Activated CD4-positive, alpha-beta T cell treated with anti-CD3 and anti-CD28 coated beads, Interleukin-2, amount 10 ng/mL, durations not matched to agents 24 days and 14 days (primary cell): ENCODE measurements around the gene SLC13A2. TPM values are rescaled to one million over a fixed set of nuclear protein-coding genes. Genes with fewer than 3 reads are reported as not detected.

Experiments used
- DNase-seq: peaks from one replicate; pipeline ENCODE4 v3.0.0; 2022
- H3K27ac Mint-ChIP-seq: one replicate; pipeline ENCODE4 v1.8.0; 2022; ENCODE audit warnings: mild to moderate bottlenecking, mixed read lengths
- H3K27me3 Mint-ChIP-seq: one replicate; pipeline ENCODE4 v1.8.0; 2022; ENCODE audit warnings: mixed read lengths
- H3K36me3 Mint-ChIP-seq: one replicate; pipeline ENCODE4 v1.8.0; 2022; ENCODE audit warnings: low read depth, mild to moderate bottlenecking, mixed read lengths
- H3K4me1 Mint-ChIP-seq: one replicate; pipeline ENCODE4 v1.8.0; 2021; ENCODE audit warnings: mixed read lengths
- H3K4me3 Mint-ChIP-seq: one replicate; pipeline ENCODE4 v1.8.0; 2022; ENCODE audit warnings: mild to moderate bottlenecking, moderate library complexity, mixed read lengths
- H3K9me3 Mint-ChIP-seq: one replicate; pipeline ENCODE4 v1.8.0; 2021; ENCODE audit warnings: mixed read lengths
- intact Hi-C: fragments of 100-400 bp; cut with micrococcal nuclease; formaldehyde crosslinking; loops from one replicate; pipeline ENCODE4 v1.15.1; 2023
- total RNA-seq: library from RNA; stranded (reverse); gene quantifications from 2 replicates; pipeline ENCODE4 v1.2.3, GENCODE V29; 2022

SLC13A2 gene
- total RNA-seq, 1 donor from 2014 or later, result not detected

DNA sequence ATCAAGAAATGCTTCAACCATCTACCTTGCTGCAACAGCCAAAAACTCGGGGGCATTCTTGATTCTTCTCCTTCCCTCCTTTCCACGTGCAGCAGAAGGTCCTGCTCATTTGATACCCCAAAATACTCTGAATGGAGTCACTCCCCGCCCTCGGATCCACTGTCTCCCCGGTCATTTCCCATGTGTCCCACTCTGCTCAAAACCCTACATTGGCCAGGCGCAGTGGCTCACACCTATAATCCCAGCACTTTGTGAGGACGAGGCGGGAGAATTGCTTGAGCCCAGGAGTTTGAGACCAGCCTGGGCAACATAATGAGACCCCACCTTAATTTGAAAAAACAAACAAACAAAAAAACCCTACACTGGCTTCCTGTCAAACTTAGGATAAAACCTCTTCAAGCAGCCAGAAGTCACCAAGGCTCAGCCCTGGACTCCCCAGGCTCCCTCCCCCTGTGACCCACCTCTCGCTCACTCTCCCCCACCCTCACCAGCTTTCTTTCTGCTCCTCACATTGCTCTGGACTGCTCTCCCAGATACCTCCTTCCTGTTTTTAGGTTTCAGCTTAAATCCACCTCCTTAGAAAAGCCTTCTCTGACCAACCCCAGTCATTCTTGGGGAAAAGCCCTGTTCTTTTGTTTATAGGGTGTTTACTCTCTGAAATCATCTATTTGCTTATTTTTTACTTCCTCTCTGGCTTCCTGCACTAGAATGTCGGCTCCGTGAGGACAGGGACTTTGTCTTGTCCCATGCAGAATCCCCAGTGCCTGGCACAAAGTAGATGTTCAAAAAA lies 2.8 kb downstream of the SLC13A2 start:
- Mint-ChIP-seq H3K9me3 (no peaks in the 10 kb centered on the region), H3K27me3 (no peaks in the 10 kb centered on the region), H3K36me3 (no peaks in the 10 kb centered on the region), H3K27ac (no peak overlapping the region), H3K4me3 (no peak overlapping the region), H3K4me1 (peaks cover 12% of the 10 kb centered on the region)
- no peak for DNase-seq
- intact Hi-C loops, result no loop called here

DNA sequence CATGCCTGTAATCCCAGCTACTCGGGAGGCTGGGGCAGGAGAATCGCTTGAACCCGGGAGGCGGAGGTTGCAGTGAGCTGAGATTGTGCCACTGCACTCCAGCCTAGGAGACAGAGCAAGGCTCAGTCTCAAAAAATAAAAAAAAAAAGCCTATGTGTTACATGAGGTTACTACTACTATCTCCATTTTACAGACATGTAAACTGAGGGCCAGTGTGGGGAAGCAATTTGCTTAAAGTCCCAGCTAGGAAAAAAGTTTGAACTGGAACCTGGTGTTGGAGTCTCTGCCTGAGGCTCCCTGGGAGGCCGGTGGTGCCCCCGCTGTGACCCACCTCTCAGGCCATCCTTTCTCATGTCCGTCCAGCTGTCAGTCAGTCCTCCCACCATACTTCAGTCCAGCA lies 4.5 kb downstream of the SLC13A2 start:
- no peak overlapping the region for H3K4me3 Mint-ChIP-seq
- H3K4me1 Mint-ChIP-seq, result peaks cover 12% of the 10 kb centered on the region
- H3K27me3 Mint-ChIP-seq, result peaks cover 3% of the 10 kb centered on the region
- intact Hi-C loops, result no loop called here
- no peaks in the 10 kb centered on the region for H3K36me3 Mint-ChIP-seq
- H3K9me3 Mint-ChIP-seq, result no peaks in the 10 kb centered on the region
- H3K27ac Mint-ChIP-seq, result no peak overlapping the region
- no peak for DNase-seq

DNA sequence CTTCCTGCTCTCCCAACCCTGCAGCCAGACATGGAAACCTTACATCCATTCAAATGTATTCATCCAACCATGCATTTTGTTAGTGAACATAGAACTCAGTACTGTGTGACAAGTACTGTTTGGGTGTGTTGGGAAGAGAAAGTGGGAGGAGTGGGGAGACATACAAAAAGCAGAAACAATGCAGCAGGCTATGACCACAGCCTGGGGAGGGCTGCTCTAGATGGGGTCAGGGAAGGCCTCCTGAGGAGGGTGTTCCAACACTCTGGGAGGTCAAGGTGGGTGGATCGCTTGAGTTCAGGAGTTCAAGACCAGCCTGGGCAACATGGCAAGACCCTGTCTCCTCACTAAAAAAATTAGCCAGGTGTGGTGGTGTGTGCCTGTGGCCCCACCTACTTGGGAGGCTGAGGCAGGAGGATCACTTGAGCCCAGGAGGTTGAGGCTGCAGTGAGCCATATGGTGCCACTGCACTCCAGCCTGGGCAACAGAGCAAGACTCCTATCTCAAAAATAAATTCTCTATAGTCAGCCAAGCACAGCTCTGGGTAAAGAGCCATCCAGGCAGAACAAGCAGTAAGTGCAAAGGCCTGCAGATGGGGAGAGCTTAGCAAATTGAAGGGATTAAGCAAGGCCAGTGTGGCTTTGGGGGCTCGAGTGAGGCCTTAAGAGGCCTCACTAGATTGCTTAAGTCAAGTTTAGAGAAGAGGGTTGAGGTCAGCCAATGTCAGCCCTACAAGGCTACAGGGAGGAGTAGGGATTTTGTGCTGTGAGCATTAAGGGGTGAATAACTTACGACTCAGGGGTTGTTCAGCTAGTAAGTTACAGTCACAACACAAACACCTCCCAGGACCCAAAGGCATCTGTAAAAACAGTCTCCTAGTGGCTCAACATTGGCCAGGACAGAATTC lies 5.5 kb downstream of the SLC13A2 start:
- intact Hi-C loops, result no loop called here
- Mint-ChIP-seq H3K27me3 (peaks cover 3% of the 10 kb centered on the region), H3K9me3 (no peaks in the 10 kb centered on the region), H3K4me1 (peaks cover 11% of the 10 kb centered on the region), H3K4me3 (no peak overlapping the region), H3K27ac (no peak overlapping the region), H3K36me3 (no peaks in the 10 kb centered on the region)
- DNase-seq, result no peak

DNA sequence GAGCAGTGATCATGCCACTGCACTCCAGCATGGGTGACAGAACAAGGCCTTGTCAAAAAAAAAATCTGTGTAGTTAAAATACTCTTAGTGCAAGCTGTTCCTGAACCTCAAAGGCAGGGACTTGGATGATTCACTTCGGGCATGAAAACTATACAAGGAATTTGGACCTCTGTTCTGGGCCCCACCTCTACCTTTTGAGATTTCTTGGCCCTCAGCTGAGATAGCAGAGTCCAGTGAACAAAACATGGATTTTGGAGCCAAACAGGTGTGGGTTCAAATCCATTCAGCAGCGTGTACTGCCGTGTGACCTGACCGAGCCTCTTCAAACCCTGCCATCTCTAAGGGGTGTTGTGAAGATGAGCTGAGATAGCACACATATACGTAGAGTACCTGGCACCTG lies 6.8 kb downstream of the SLC13A2 start:
- Mint-ChIP-seq H3K27ac (no peak overlapping the region), H3K9me3 (no peaks in the 10 kb centered on the region)
- DNase-seq, result no peak

DNA sequence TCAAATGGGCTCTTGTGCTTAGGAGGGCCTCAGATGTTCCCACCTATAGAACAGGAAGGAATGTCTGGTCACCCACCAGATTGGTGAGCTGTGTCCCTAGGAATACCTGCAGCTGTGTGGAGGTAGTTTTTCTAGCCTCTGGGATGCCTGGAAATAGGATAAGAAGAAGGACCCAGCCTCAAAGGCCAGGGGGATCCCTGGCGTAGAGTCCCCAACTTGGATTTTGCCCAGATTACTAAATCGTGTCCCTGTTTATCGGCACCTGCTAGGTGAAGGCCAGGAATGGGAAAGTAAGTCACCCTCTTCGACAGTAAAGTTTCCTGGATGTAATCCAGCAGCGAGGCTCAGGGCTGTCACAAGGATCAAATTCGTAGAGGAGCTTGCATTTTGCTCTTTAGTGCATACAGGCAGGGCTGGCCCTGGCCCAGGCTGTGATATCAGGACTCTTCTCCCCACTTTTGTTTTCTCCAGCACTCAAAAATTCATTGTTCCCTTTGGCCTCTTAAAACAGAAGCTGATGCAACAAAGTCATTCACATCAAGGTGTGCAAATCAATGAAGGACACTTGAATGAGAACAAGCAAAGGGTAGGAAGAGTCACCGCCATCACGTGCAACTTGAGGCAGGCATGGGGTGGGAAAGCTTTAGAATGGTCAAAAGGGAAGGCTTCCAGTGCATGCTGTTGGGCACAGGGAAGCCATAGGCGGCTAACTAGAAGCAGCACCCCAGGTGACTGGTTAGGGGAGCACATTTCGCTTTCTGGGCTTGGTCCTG lies 7.5 kb downstream of the SLC13A2 start:
- no peak for DNase-seq
- H3K9me3 Mint-ChIP-seq, result no peaks in the 10 kb centered on the region
- no peak overlapping the region for H3K27ac Mint-ChIP-seq
- no peaks in the 10 kb centered on the region for H3K36me3 Mint-ChIP-seq
- intact Hi-C loops, result no loop called here
- H3K27me3 Mint-ChIP-seq, result peaks cover 3% of the 10 kb centered on the region
- no peak overlapping the region for H3K4me3 Mint-ChIP-seq
- H3K4me1 Mint-ChIP-seq, result peaks cover 13% of the 10 kb centered on the region

More for the DNA sequence above, 6.8 kb downstream of the SLC13A2 start:
- Mint-ChIP-seq H3K27me3 (peaks cover 3% of the 10 kb centered on the region), H3K4me3 (no peak overlapping the region), H3K4me1 (peaks cover 18% of the 10 kb centered on the region), H3K36me3 (no peaks in the 10 kb centered on the region)
- intact Hi-C loops, result no loop called here

DNA sequence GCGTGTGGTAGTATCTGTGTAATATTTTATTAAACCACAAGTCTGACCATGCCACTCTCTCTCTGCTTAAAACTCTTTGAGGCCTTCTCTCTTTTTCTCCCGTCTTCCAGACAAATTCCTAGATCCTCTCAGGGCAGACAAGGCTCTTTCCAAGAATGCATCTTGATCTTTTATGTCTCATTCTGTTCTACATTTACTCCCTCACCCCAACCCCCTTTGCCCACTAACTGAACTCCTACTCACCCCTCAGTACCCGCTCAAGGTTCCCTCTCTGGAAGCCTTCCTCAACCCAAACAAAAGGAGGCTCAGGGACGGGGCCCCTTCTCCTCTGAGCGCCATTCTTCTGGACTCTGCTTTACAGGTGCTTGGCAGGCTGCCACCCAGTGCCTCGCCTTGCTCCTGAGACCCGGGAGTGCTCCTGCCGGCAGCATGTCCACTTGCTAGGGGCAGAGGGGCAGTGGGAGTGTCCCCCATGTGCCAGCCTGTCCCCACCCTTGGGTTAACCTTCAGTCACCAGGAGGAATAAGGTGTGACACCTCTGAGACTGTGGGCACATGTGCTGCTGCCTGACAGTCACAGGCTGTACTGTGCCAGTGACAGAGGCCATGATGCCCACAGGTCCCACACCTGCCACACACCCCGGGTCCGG lies 9.2 kb downstream of the SLC13A2 start:
- Mint-ChIP-seq H3K4me1 (peaks cover 9% of the 10 kb centered on the region), H3K4me3 (no peak overlapping the region), H3K9me3 (no peaks in the 10 kb centered on the region), H3K27me3 (peaks cover 3% of the 10 kb centered on the region), H3K27ac (no peak overlapping the region), H3K36me3 (no peaks in the 10 kb centered on the region)
- DNase-seq, result no peak
- intact Hi-C loops, result no loop called here

DNA sequence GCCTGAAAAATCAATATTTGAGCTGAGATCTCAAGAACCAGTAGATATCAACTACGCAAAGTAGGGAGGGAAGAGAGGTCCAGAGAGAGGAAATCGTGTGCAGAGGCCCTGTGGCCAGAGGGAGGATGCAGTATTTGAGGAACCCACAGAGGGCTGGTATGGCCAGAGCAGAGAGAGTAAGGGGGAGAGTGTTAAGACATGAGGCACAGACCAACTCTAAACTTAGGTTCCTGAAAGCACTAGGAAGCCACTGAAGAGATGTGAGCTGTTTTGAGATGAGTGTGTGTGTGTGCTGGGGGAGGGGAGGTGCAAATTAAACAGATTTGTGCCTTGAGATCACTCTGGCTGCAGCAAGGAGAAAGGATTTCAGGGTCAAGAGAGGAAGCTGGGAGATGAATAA lies 10.9 kb downstream of the SLC13A2 start:
- DNase-seq, result no peak
- Mint-ChIP-seq H3K4me3 (no peak overlapping the region), H3K36me3 (no peaks in the 10 kb centered on the region), H3K27me3 (peaks cover 3% of the 10 kb centered on the region), H3K4me1 (peaks cover 9% of the 10 kb centered on the region), H3K27ac (no peak overlapping the region), H3K9me3 (no peaks in the 10 kb centered on the region)
- intact Hi-C loops, result no loop called here

DNA sequence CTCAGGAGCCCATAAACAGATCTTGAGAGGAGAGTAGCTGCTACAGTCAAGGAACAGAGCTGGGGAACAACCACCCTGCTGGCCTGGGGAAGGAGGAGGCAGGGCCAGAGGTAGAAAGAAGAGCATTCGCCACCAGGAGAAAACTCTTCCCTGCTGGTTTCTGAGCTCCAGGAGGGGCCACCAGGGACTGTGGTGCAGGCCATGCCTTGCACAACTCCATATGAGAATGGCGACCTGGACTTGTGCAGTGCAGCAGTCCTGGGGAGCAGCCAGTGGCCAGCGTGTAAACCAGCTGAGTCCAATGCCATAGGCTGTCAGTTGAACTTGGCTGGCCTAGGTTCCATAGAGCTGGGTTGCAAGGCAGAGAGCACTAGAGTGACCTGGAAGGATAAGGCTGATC lies 11.6 kb downstream of the SLC13A2 start:
- Mint-ChIP-seq H3K27ac (no peak overlapping the region), H3K4me1 (peaks cover 9% of the 10 kb centered on the region), H3K9me3 (no peaks in the 10 kb centered on the region), H3K36me3 (no peaks in the 10 kb centered on the region), H3K4me3 (no peak overlapping the region), H3K27me3 (peaks cover 3% of the 10 kb centered on the region)
- intact Hi-C loops, result no loop called here
- DNase-seq, result no peak

DNA sequence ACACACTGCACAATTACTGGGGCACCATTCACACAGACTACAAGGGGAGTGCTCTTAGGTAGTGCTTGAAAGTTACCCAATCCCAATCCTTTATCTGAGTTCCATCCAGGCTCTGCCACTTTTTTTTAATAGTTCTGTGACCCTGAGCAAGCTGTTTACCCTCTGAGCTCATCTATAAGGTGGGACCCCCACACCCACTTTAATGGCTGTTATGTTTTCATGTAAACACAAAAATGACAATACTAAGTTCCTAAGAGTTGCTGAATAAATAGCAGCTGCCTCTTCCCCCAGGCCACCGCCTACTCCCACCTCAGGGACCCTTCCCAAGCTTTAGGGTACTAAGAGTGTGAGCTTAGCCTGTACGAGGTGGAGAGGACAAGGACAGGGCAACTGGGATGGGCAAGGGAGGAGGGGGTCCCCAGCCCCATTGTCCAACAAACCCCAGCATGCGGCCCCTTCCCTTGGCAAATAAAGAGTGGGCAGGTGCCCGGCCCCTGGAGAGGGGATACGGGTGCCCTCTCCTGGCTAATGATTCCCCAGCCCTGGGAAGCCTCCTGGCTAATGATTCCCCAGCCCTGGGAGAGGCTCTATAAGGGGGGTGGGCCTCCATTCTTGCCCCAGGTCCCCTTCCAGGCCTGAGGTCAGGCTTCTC lies 14.6 kb downstream of the SLC13A2 start:
- intact Hi-C loops, result no loop called here
- H3K36me3 Mint-ChIP-seq, result no peaks in the 10 kb centered on the region
- no peak overlapping the region for H3K4me3 Mint-ChIP-seq
- DNase-seq, result no peak
- no peaks in the 10 kb centered on the region for H3K9me3 Mint-ChIP-seq
- H3K27me3 Mint-ChIP-seq, result peaks cover 7% of the 10 kb centered on the region
- peaks cover 9% of the 10 kb centered on the region for H3K4me1 Mint-ChIP-seq
- H3K27ac Mint-ChIP-seq, result no peak overlapping the region

DNA sequence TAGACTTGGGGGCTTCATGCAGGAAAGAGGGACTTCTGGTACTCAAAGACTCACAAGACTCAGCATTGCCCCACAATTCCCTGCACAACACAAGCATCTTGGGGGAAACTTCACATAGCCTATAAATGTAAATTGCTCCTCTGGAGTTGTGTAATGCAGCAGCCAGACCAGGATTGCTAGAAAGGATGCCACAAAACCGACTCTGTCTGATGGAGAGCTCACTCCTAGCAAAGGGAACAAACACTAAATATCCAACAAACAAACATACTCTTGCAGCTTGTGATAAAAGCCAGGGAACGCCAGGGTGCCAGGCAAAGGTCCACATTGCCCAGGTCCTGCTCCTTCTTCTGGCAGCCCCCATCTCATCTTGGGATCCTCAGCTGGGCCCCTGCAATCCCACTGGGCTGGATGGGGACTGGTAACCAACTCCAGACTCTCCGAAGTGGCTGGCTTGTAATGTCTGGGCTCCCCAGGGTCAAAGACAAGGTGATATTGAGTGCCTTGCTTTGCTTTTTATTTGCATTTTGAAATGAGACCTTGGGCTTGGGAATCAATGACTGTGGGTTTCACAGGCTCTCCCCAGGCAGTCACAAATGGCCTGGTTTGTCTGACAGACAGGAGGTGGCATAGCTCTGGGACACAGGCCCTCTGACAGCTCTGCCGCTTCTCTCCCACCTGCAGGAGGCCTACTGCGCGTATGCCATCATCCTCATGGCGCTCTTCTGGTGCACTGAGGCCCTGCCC lies 15.3 kb downstream of the SLC13A2 start:
- Mint-ChIP-seq H3K9me3 (no peaks in the 10 kb centered on the region), H3K36me3 (no peaks in the 10 kb centered on the region), H3K4me3 (no peak overlapping the region), H3K27ac (no peak overlapping the region), H3K4me1 (peaks cover 9% of the 10 kb centered on the region), H3K27me3 (peaks cover 8% of the 10 kb centered on the region)
- intact Hi-C loops, result no loop called here
- no peak for DNase-seq

DNA sequence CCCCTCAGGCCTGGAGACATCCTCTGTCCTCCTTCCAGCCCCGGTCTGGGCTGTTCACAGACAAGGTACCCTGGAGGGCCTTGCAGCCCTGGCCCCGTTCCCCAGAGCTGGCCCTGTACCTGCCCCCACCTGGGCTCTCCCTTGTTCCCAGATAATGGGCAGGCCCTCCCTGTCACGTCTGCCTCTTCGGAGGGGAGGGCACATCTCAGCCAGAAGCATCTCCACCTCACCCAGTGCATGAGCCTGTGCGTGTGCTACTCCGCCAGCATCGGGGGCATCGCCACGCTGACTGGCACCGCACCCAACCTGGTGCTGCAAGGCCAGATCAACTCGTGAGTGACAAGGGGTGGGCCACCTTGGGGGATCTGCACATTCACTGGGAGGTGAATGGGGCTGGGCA lies 17.8 kb downstream of the SLC13A2 start:
- no peak for DNase-seq
- peaks cover 2% of the 10 kb centered on the region for H3K4me1 Mint-ChIP-seq
- no peaks in the 10 kb centered on the region for H3K36me3 Mint-ChIP-seq
- no peaks in the 10 kb centered on the region for H3K9me3 Mint-ChIP-seq
- no peak overlapping the region for H3K4me3 Mint-ChIP-seq
- H3K27me3 Mint-ChIP-seq, result peaks cover 8% of the 10 kb centered on the region
- H3K27ac Mint-ChIP-seq, result no peak overlapping the region
- intact Hi-C loops, result no loop called here

DNA sequence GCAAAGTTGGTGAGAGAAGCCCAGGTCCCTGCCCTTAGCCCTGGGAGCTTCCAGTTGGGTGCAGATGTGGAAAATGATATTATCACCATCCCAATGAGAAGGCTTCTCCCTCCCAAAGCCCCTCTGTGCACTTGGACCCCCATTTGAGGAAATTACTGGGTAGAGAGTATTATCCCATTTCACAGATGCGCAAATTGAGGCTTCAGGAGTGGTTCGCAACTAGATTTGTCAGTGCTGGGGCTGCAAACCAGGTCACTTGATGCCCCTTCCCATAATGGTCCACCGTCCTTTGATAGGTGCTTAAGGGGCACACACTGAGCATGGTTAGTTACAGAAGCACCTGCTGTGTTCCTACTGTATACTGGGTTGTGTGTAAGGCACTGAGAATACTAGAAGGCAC lies 18.4 kb downstream of the SLC13A2 start:
- no peak overlapping the region for H3K27ac Mint-ChIP-seq
- intact Hi-C loops, result no loop called here
- no peak for DNase-seq
- peaks cover 2% of the 10 kb centered on the region for H3K4me1 Mint-ChIP-seq
- H3K36me3 Mint-ChIP-seq, result no peaks in the 10 kb centered on the region
- H3K9me3 Mint-ChIP-seq, result no peaks in the 10 kb centered on the region
- H3K27me3 Mint-ChIP-seq, result peaks cover 8% of the 10 kb centered on the region
- H3K4me3 Mint-ChIP-seq, result no peak overlapping the region
